CD4-positive, alpha-beta T cell treated with Interleukin-6 for 4 hours (primary cell): Measurements from ENCODE around the gene ALDOA.

Experiments
- DNase-seq: peaks from one replicate; pipeline ENCODE4 v3.0.0-alpha.2; 2020; ENCODE audit warnings: mixed read lengths

ALDOA gene

GRCh38 chr16:30046178-30046577 lies 19.4 kb upstream of the ALDOA start:
- DNase-seq = no peak

- no peak for DNase-seq
Observed at GRCh38 chr16:30046588-30046987, 19.0 kb upstream of the ALDOA start.

- no peak for DNase-seq
Observed at GRCh38 chr16:30049871-30050270, 15.7 kb upstream of the ALDOA start.

GRCh38 chr16:30051518-30051917 lies 14.0 kb upstream of the ALDOA start:
- DNase-seq = no peak

GRCh38 chr16:30052671-30053372 lies 12.7 kb upstream of the ALDOA start:
- peak; percentile 91 for DNase-seq

GRCh38 chr16:30053376-30054015 lies 12.1 kb upstream of the ALDOA start:
- no peak for DNase-seq

- no peak for DNase-seq
Observed at GRCh38 chr16:30054451-30054850, 11.1 kb upstream of the ALDOA start.

GRCh38 chr16:30054959-30055553 lies 10.5 kb upstream of the ALDOA start:
- DNase-seq = peak; percentile 61

- no peak for DNase-seq
Observed at GRCh38 chr16:30060346-30060745, 5.2 kb upstream of the ALDOA start.

GRCh38 chr16:30060836-30061554 lies 4.6 kb upstream of the ALDOA start:
- no peak for DNase-seq

GRCh38 chr16:30063278-30063892 lies 2.2 kb upstream of the ALDOA start:
- DNase-seq = no peak

- DNase-seq = peak; percentile 81
Observed at GRCh38 chr16:30063893-30064728, 1.4 kb upstream of the ALDOA start.

- no peak for DNase-seq
Observed at GRCh38 chr16:30064729-30065101, 845 bp upstream of the ALDOA start.

GRCh38 chr16:30065943-30066760 lies 592 bp downstream of the ALDOA start:
- DNase-seq = peak; percentile 48

GRCh38 chr16:30066761-30067583 lies 1.4 kb downstream of the ALDOA start:
- no peak for DNase-seq

- no peak for DNase-seq
Observed at GRCh38 chr16:30067584-30067916, 2.0 kb downstream of the ALDOA start.

- no peak for DNase-seq
Observed at GRCh38 chr16:30068333-30068732, 2.8 kb downstream of the ALDOA start.

- peak; percentile 56 for DNase-seq
Observed at GRCh38 chr16:30068750-30069610, 3.4 kb downstream of the ALDOA start.
